IMR-90 (cell line): ENCODE results near the gene IFI27L2. TPM values are rescaled to one million over a fixed set of nuclear protein-coding genes. Genes with fewer than 3 reads are reported as not detected.

Experiments
- ATAC-seq: fragments of 200-7000 bp; cut with Tn5 transposase; 2 replicates; pipeline ENCODE4 v1.9.1; 2020; ENCODE audit warnings: low read depth, mild to moderate bottlenecking, moderate library complexity
- BruUV-seq: library from RNA; stranded (reverse); fragments of 400-500 nt; replicated peaks from 2 replicates; lab custom pipeline; 2021; lab: Mats Ljungman, UMichigan
- CTCF ChIA-PET: fragments of 300-600 bp; formaldehyde crosslinking; extraction: SDS; loops from one replicate; lab custom pipeline; 2021; ENCODE audit warnings: antibody characterized with exemption; lab: Yijun Ruan, JAX
- POLR2A ChIA-PET: fragments of 300-600 bp; sonication (Branson Sonifier 250); formaldehyde crosslinking; loops from one replicate; lab custom pipeline; 2022; ENCODE audit warnings: antibody characterized with exemption; ENCODE audit not compliant: unreplicated experiment; lab: Charles Lee
- DNase-seq: peaks from one replicate; pipeline ENCODE4 v3.0.0; 2013
- H2AFZ ChIP-seq: replicated peaks from 2 replicates; pipeline ENCODE3; 2013; ENCODE audit warnings: low read length, mild to moderate bottlenecking; ENCODE audit not compliant: poor library complexity
- H2AK5ac ChIP-seq: 2 replicates; pipeline ENCODE4 v1.6.1; 2013; ENCODE audit warnings: low read depth, low read length, inconsistent platforms
- H2AK9ac ChIP-seq: replicated peaks from 2 replicates; pipeline ENCODE3; 2013; ENCODE audit warnings: mild to moderate bottlenecking, low read depth, low read length, moderate library complexity; ENCODE audit not compliant: poor library complexity
- H2BK120ac ChIP-seq: 2 replicates; pipeline ENCODE4 v1.6.1; 2013; ENCODE audit warnings: low read depth, low read length, inconsistent platforms
- H2BK15ac ChIP-seq: 3 replicates; pipeline ENCODE4 v1.6.1; 2013; ENCODE audit warnings: low read depth, low read length, inconsistent platforms
- H2BK20ac ChIP-seq: 2 replicates; pipeline ENCODE4 v1.6.1; 2013; ENCODE audit warnings: low read depth, mild to moderate bottlenecking, inconsistent platforms, low read length, moderate library complexity
- H2BK5ac ChIP-seq: 2 replicates; pipeline ENCODE4 v1.6.1; 2013; ENCODE audit warnings: mild to moderate bottlenecking, low read depth, low read length, inconsistent platforms; ENCODE audit not compliant: poor library complexity, severe bottlenecking
- H3K14ac ChIP-seq: replicated peaks from 2 replicates; pipeline ENCODE4 v1.6.1; 2013; ENCODE audit warnings: low read depth, low read length, inconsistent platforms
- H3K18ac ChIP-seq: 2 replicates; pipeline ENCODE4 v1.6.1; 2013; ENCODE audit warnings: low read depth, low read length, control low read depth
- H3K23ac ChIP-seq: 2 replicates; pipeline ENCODE4 v1.6.1; 2013; ENCODE audit warnings: low read depth, low read length, inconsistent platforms
- H3K27ac ChIP-seq: 2 replicates; pipeline ENCODE4 v1.5.1; 2013; ENCODE audit warnings: mild to moderate bottlenecking, control low read depth, low read length; ENCODE audit not compliant: insufficient read depth
- H3K27me3 ChIP-seq: 2 replicates; pipeline ENCODE4 v1.6.1; 2013; ENCODE audit warnings: low read length; ENCODE audit not compliant: control insufficient read depth, insufficient read depth
- H3K36me3 ChIP-seq: 2 replicates; pipeline ENCODE4 v1.6.1; 2013; ENCODE audit warnings: low read length, mixed read lengths; ENCODE audit not compliant: control insufficient read depth, insufficient read depth
- H3K4ac ChIP-seq: 2 replicates; pipeline ENCODE4 v1.6.1; 2013; ENCODE audit warnings: low read depth, low read length, inconsistent platforms
- H3K4me1 ChIP-seq: 2 replicates; pipeline ENCODE4 v1.6.1; 2013; ENCODE audit warnings: low read length, mixed read lengths; ENCODE audit not compliant: control insufficient read depth, insufficient read depth
- H3K4me2 ChIP-seq: 2 replicates; pipeline ENCODE4 v1.6.1; 2013; ENCODE audit warnings: low read depth, mild to moderate bottlenecking, control low read depth, low read length, moderate library complexity
- H3K4me3 ChIP-seq: 2 replicates; pipeline ENCODE4 v1.5.1; 2013; ENCODE audit warnings: low read depth, mild to moderate bottlenecking, control low read depth, low read length, moderate library complexity; ENCODE audit not compliant: insufficient read depth
- H3K56ac ChIP-seq: 2 replicates; pipeline ENCODE4 v1.6.1; 2013; ENCODE audit warnings: low read length, inconsistent platforms; ENCODE audit not compliant: insufficient read depth; ENCODE audit errors: extremely low read depth
- H3K79me1 ChIP-seq, 2 experiments: 2 replicates each; pipeline ENCODE4 v1.6.1; 2013; ENCODE audit warnings: low read length in 2 of 2, inconsistent platforms in 1 of 2, low read depth in 1 of 2
- H3K9ac ChIP-seq: 2 replicates; pipeline ENCODE4 v1.6.1; 2013; ENCODE audit warnings: low read depth, low read length, control low read depth
- H3K9me1 ChIP-seq: 2 replicates; pipeline ENCODE4 v1.6.1; 2013; ENCODE audit warnings: low read length, inconsistent platforms; ENCODE audit not compliant: insufficient read depth
- H3K9me3 ChIP-seq: 2 replicates; pipeline ENCODE4 v1.6.1; 2013; ENCODE audit warnings: low read length; ENCODE audit not compliant: control insufficient read depth, insufficient read depth
- H4K20me1 ChIP-seq: 2 replicates; pipeline ENCODE4 v1.6.1; 2013; ENCODE audit warnings: low read length, inconsistent platforms; ENCODE audit not compliant: insufficient read depth
- H4K5ac ChIP-seq: 2 replicates; pipeline ENCODE4 v1.6.1; 2013; ENCODE audit warnings: mild to moderate bottlenecking, low read depth, low read length, control low read depth
- H4K8ac ChIP-seq, 2 experiments: 2 replicates each; pipeline ENCODE4 v1.6.1; 2013; ENCODE audit warnings: low read depth in 2 of 2, low read length in 2 of 2, control low read depth in 1 of 2, inconsistent platforms in 1 of 2
- H4K91ac ChIP-seq: 2 replicates; pipeline ENCODE4 v1.6.1; 2013; ENCODE audit warnings: low read depth, low read length, inconsistent platforms; ENCODE audit not compliant: insufficient read depth
- BHLHE40 ChIP-seq: fragments of 150-350 bp; IDR thresholded peaks from 2 replicates; pipeline ENCODE4 v1.6.1; 2016; ENCODE audit warnings: mild to moderate bottlenecking, low read depth, low read length
- FOS ChIP-seq: fragments of 150-350 bp; IDR thresholded peaks from 2 replicates; pipeline ENCODE4 v1.6.1; 2016; ENCODE audit warnings: low read depth, low read length
- POLR2A ChIP-seq: IDR thresholded peaks from 2 replicates; pipeline ENCODE4 v1.6.1; 2012; ENCODE audit warnings: mild to moderate bottlenecking, low read depth, low read length
- RAD21 ChIP-seq: IDR thresholded peaks from 2 replicates; pipeline ENCODE4 v1.6.1; 2012; ENCODE audit warnings: low read length, improper control_type of control experiment
- USF2 ChIP-seq: fragments of 150-350 bp; IDR thresholded peaks from 2 replicates; pipeline ENCODE4 v1.6.1; 2017; ENCODE audit warnings: mild to moderate bottlenecking, antibody characterized with exemption, low read length, low read depth
- WGBS, 2 experiments: methylation state at CpG; one replicate each; pipeline versions ENCODE4 v1.1.5 to v1.1.7; 2013; ENCODE audit warnings: missing lambda C conversion rate in 2 of 2; ENCODE audit not compliant: insufficient read length in 1 of 2; ENCODE audit errors: extremely low coverage in 2 of 2; 5-methylcytosine and 5-hydroxymethylcytosine counted together
- dilution Hi-C: fragments of 300-500 bp; cut with HindIII; formaldehyde crosslinking; loops from one replicate; pipeline ENCODE4 v1.14.3; 2018; ENCODE audit warnings: low sequenced_read_pairs; ENCODE audit not compliant: unreplicated experiment
- in situ Hi-C: fragments of 300-500 bp; cut with MboI; formaldehyde crosslinking; loops from 3 replicates; pipeline ENCODE4 v1.14.3; 2019; ENCODE audit warnings: low sequenced_read_pairs, inconsistent platforms, mixed read lengths
- intact Hi-C: fragments of 100-400 bp; cut with micrococcal nuclease; formaldehyde crosslinking; loops from 2 replicates; pipeline ENCODE4 v1.10.0; 2022
- polyA plus RNA-seq, 3 experiments: library from polyadenylated mRNA; depleted of rRNA; stranded (reverse); fragments of >200 nt; gene quantifications; 2 replicates each; pipeline ENCODE4 v1.2.3, GENCODE V29; 2012; ENCODE audit warnings: low replicate concordance in 1 of 3
- total RNA-seq: library from RNA; depleted of rRNA; stranded (reverse); fragments of >200 nt; gene quantifications from 2 replicates; pipeline ENCODE4 v1.2.3, GENCODE V29; 2012

The IFI27L2 gene
- total and polyA plus RNA-seq, 2 of the 4 experiments (the other 2 are of a cell fraction): 43.0 to 187 TPM

- Histone ChIP-seq H3K27me3 (no peaks in the 10 kb centered on the region), H4K91ac (no peak overlapping the region), H3K14ac (no peak overlapping the region), H3K4ac (no peak overlapping the region), H2BK20ac (no peak overlapping the region), H3K4me3 (no peak overlapping the region), H2AK9ac (no peak overlapping the region), H3K79me1 (peaks cover 5 to 24% of the 10 kb centered on the region in 2 experiments; a peak in 2 of 4 replicates), H3K36me3 (no peaks in the 10 kb centered on the region), H4K5ac (no peak overlapping the region), H3K9me3 (no peaks in the 10 kb centered on the region), H2AK5ac (no peak overlapping the region), H4K8ac (no peak overlapping the region), H2BK5ac (no peak overlapping the region), H3K4me2 (no peak overlapping the region), H3K56ac (no peak overlapping the region), H2AFZ (no peak overlapping the region), H2BK15ac (no peak overlapping the region), H4K20me1 (no peaks in the 10 kb centered on the region), H3K4me1 (no peaks in the 10 kb centered on the region; the same call in 1 of the 2 replicates), H3K9me1 (peaks cover 6% of the 10 kb centered on the region; the same call in 1 of the 2 replicates), H3K9ac (no peak overlapping the region), H3K18ac (no peak overlapping the region), H2BK120ac (no peak overlapping the region), H3K23ac (no peak overlapping the region), H3K27ac (no peak overlapping the region)
- WGBS, 2 experiments: no CpG with 5 or more reads among the region's 4 CpGs
- dilution Hi-C loops: no loop called here
- POLR2A ChIA-PET: interaction anchor here (0.6 kb wide), 1 partner anchor 71 kb away, joined by 9 read pairs; no protein-coding TSS in a partner anchor
- CTCF ChIA-PET: no interaction called here
- TF ChIP-seq RAD21 (no peak), BHLHE40 (no peak), FOS (no peak), POLR2A (no peak), USF2 (no peak)
- in situ Hi-C loops: no loop called here
- intact Hi-C loops: no loop called here
- ATAC-seq: no peak
- BruUV-seq: no TSS peak
- DNase-seq: no peak
These were observed 41.5 kb downstream of the IFI27L2 start for GRCh38 chr14:94087891-94088290.
